ENCODE data around the gene KRT37.

DNA sequence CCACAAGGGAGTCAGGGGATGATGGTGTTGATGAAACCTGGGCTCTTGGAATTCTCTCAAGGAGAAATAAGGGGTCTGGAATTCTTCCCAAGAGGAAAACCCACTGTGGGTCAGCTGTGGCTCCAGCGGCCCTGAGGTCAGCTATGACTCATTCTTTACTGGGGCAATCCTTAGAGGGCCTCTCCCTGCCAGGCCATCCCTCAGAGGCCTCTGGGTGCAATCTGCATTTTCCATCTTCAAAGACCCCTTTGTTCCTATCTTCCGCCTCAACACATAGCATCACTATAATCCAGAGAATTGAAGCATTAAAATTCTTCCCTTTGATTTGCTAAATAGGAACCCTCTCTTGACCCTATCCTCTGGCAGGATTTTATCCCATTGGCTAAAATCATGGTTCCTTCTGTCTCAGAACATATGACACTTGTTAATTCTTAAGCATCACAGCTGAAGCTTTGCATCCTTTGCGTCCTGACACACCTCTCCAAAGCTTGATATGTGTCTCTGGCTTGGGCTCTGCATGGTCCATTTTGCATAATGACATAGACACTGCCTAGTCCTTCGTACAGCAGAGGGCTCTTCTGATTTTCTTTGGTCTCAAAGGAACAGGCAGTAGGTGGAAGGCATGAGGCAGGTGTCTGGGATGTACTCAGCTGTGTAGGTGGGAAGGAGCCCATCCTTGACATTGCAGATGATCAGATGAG is 4.4 kb upstream of the KRT37 start:
- TF ChIP-seq, protein P1, sequence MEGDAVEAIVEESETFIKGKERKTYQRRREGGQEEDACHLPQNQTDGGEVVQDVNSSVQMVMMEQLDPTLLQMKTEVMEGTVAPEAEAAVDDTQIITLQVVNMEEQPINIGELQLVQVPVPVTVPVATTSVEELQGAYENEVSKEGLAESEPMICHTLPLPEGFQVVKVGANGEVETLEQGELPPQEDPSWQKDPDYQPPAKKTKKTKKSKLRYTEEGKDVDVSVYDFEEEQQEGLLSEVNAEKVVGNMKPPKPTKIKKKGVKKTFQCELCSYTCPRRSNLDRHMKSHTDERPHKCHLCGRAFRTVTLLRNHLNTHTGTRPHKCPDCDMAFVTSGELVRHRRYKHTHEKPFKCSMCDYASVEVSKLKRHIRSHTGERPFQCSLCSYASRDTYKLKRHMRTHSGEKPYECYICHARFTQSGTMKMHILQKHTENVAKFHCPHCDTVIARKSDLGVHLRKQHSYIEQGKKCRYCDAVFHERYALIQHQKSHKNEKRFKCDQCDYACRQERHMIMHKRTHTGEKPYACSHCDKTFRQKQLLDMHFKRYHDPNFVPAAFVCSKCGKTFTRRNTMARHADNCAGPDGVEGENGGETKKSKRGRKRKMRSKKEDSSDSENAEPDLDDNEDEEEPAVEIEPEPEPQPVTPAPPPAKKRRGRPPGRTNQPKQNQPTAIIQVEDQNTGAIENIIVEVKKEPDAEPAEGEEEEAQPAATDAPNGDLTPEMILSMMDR (IDR thresholded peaks at IDR 0.05): no peak
- TF ChIP-seq POLR2A (IDR thresholded peaks at IDR 0.05): no peak

Measured in thyroid gland (tissue), 4 donors.